VCaP (cell line): ENCODE measurements around the gene IFITM5.
"Not testable (repeated sequence)": the region's sequence is repeated elsewhere in the genome, so short reads cannot be mapped to it uniquely, and the experiment has no call there.

Experiments used
- H3K27ac ChIP-seq: fragments of 450-650 bp; 2 replicates; pipeline ENCODE4 v1.5.1; 2017
- CTCF ChIP-seq: fragments of 450-650 bp; conservative IDR thresholded peaks from 2 replicates; pipeline ENCODE4 v1.5.1; 2017; ENCODE audit warnings: mild to moderate bottlenecking, moderate library complexity

Gene IFITM5

DNA sequence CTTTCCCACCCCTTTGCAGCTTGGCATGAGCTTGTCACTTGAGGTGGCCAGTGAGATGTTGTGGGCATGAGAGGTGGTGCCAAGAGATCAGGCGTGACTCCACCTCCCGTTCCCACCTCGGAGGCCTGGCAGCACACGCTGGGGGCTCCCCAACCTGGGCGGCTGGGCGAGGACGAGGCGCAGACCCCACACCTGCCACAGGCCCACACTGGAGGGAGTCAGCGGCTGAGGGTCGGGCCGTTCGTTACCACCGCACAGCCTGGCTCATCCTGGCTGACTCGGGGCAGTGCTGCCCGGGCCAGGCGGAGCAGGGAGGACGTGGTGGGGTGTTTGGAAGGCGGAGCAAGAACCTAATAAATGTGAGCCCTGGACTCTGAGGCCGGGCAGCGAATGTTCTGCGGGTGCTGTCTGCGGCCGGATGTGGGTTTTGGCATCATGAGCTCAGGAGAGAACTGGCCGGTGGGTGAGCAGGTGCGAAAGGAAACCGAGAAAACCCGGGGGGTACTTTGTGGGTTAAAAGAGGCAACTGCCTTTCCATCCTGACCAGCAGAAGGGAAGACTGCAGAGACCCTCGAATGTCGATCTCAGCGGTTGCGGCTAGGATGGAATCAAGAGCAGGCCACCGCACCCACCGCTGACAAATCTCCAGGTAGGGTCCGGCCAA lies 31.5 kb upstream of the IFITM5 start:
- H3K27ac ChIP-seq: no peak overlapping the region
- TF ChIP-seq CTCF: no peak

DNA sequence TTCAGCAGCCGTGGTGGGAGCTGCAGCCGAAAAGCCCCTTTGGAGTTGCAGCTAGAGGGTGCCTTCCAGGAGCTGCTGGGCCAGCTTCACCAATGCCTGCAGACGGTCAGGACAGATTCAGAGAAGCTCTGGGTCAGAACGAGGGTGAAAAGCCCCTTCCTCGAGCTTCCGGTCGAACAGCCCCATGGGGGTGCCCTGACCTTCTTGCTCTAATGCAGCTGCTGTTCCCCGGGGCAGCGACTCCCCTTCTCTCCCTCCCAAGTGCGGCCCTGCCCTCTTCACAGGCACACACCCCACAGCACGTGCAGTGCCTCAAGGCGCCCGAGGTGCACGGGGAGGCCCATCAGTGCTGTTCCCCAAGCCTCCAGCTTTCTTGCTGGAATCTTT lies 31.0 kb upstream of the IFITM5 start:
- H3K27ac ChIP-seq: no peak overlapping the region

GRCh38 chr11:329886-330253 lies 30.5 kb upstream of the IFITM5 start:
- H3K27ac ChIP-seq: no peak overlapping the region
- TF ChIP-seq CTCF: no peak

More for the DNA sequence above, 31.0 kb upstream of the IFITM5 start:
- no peak for TF ChIP-seq CTCF

DNA sequence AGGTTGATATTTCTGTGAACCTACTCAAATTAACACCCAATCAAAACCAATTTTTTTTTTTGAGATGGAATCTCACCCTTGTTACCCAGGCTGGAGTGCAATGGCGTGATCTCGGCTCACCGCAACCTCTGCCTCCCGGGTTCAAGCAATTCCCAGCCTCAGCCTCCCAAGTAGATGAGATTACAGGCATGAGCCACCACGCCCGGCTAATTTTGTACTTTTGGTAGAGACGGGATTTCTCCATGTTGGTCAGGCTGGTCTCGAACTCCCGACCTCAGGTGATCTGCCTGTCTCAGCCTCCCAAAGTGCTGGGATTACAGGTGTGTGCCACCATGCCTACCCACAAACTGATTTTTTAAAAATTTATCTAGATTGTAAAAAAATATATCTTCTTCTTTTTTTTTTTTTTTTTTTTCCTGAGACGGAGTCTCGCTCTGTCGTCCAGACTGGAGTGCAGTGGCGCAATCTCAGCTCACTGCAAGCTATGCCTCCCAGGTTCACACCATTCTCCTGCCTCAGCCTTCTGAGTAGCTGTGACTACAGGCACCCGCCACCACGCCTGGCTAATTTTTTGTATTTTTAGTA lies 29.3 kb upstream of the IFITM5 start:
- H3K27ac ChIP-seq: not testable (repeated sequence)

DNA sequence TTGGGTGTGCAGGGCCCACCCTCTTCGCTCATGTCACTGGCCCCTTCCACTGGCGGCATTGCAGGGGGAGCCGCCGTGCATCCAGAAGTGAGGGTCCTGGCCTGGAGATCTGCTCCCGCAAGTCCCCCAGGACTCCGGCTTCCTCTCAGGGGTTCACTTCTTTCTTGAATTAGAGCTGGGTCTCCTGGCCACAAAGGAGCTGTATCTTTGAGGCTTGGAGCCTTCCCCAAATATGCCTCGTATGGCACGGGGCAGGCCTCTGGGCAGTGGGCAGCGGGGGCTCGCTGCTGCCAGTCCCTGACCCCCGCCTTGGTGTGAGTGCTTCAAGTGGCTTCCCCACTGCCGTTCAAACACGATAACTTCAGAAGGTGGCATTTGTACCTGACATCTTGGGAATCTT lies 28.7 kb upstream of the IFITM5 start:
- no peak for TF ChIP-seq CTCF
- H3K27ac ChIP-seq: no peak overlapping the region

DNA sequence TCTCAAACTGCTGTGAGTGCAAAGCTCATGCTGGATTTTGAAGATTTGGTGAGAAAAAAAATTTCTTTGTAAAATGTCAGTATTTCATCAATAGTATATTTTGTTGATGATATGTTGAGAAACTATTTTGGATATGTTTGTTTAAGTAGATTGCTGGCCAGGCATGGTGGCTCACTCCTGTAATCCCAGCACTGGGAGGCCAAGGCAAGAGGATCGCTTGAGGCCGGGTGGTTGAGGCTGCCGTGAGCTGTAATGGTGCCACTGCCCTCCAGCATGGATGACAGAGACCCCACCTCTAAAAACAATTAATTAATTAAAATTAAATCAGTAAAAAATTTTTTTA lies 28.2 kb upstream of the IFITM5 start:
- no peak overlapping the region for H3K27ac ChIP-seq
- no peak for TF ChIP-seq CTCF

DNA sequence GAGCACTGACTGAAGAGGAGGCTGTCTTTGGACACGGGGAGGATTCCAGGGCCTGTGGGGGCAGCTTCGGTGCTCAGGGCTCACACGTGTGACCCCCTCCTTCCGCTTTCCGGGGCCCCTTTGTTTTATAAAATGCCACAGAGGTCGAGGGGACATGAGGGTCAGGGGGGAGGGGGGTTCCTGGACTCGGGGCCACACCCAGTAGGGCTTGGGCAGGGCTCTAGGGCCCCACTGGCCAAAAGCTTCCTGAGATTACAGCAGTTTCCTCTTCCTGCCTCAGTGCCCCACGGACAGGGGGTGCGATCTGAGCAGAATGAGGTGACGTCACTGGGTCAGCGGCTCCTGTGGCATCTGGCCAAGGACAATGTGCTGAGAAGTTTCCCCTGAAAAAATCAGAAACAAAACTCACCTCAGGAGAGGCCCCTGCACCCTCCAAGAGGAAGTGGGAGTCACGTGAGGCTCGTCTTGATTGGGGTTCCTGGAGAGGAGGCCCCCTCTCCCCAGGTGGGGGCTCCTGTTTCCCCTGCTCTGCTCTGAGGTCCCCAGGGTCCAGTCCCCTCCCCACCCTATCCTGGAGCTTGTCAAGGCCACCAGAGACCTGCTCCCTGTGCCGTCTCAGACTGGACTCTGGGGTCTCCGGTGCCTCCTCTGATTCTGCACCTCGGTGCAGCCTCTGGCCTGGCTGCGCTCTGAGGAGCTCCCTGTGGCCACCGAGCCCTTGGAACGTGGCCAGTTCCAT lies 27.7 kb upstream of the IFITM5 start:
- no peak for TF ChIP-seq CTCF
- no peak overlapping the region for H3K27ac ChIP-seq

DNA sequence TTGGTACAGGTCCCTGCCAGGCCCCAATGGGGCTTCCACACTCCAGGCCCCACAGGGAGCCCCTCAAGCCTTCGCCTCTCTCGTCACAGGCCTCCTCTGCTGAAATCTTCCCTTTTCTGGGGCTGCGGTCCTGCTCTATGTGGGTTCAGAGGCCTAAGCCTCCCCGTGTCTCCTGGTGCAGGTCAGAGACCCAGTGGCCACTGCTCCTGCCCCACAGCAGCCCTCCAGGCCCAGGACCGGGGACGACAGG lies 27.2 kb upstream of the IFITM5 start:
- no peak for TF ChIP-seq CTCF
- H3K27ac ChIP-seq: no peak overlapping the region
